ENCODE measurements around the gene GRM4. TPM values are rescaled to one million over a fixed set of nuclear protein-coding genes. Genes with fewer than 3 reads are reported as not detected.

GRM4 gene
- total and polyA plus RNA-seq, 2 donors from 2014 or later = not detected

DNA sequence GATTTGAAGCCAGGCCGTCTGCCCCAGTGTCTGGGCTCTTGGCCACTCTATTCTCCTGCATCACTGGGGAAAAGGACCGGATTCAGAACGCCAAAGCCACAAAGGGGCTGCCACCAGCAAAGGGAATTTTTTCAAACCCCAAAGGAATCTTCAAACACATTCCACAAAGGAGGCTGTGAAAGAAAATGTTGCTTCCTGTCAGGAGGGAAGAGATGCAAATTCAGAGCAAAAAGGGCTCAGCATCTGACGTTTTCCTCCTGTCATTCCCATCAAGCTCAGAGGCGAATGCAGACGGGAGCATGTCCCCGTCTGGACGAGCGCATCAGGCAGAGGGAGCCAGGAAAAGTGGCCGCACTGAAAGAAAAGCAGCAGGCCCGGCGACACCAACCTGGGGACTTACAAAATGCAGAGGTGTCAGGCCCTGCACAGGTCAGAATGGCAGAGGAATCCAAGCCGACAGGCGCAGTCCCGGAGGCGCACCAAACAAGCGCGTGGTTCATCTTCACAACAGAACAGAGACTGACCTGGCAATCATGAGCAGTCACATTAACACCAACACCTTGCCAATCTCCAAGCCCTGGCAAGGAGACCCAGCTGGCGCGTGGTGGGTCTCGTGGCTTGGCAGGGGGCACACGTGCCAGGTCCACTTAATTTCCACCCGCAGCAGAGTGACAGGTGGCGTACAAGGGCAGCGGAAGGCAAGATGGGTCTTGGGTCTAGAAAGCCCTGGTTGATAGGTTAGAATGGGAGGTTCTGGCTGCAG lies 62.8 kb downstream of the GRM4 start:
- DNase-seq (no peak), FAIRE-seq (no peak)

DNA sequence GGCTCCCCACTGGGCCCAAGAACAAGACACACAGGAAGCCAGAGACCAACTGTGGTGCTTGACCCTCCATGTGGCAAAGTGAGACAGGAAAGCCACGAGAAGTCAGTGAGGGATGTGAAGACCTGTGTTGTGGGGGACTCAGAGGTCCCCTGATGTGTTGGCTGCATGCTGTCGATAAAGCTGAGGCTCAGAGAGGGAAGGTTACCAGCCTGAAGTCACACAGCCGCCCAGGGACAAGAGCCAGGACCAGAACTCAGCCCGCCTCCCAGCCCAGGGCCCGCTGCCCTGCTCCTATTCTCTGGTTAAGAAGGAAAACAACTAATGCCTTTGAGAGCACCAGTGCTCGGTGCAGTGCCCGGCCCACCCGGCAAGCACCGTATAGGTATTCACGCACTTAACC lies 63.5 kb downstream of the GRM4 start:
- no peaks in the 10 kb centered on the region for H3K27me3 ChIP-seq (ENCODE audit: control insufficient read depth, insufficient read depth, low read length)
- H3K27ac ChIP-seq (ENCODE audit: low read depth in 2 of 2, low read length in 2 of 2) = no peak overlapping the region
- TF ChIP-seq, protein P1, sequence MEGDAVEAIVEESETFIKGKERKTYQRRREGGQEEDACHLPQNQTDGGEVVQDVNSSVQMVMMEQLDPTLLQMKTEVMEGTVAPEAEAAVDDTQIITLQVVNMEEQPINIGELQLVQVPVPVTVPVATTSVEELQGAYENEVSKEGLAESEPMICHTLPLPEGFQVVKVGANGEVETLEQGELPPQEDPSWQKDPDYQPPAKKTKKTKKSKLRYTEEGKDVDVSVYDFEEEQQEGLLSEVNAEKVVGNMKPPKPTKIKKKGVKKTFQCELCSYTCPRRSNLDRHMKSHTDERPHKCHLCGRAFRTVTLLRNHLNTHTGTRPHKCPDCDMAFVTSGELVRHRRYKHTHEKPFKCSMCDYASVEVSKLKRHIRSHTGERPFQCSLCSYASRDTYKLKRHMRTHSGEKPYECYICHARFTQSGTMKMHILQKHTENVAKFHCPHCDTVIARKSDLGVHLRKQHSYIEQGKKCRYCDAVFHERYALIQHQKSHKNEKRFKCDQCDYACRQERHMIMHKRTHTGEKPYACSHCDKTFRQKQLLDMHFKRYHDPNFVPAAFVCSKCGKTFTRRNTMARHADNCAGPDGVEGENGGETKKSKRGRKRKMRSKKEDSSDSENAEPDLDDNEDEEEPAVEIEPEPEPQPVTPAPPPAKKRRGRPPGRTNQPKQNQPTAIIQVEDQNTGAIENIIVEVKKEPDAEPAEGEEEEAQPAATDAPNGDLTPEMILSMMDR (IDR thresholded peaks at IDR 0.05; ENCODE audit: borderline replicate concordance, extremely low read depth, insufficient read depth) = no peak
- intact Hi-C loops (cut with DNase I) = no loop called here
- H3K4me1 ChIP-seq (ENCODE audit: control insufficient read depth in 2 of 3, insufficient read depth in 2 of 3, low read depth in 1 of 3, low read length in 3 of 3) = no peaks in the 10 kb centered on the region
- H3K9me3 ChIP-seq (ENCODE audit: control insufficient read depth in 2 of 3, insufficient read depth in 1 of 3, low read length in 3 of 3) = no peaks in the 10 kb centered on the region
- FAIRE-seq = no peak
- no peaks in the 10 kb centered on the region for H3K36me3 ChIP-seq (ENCODE audit: control insufficient read depth in 2 of 3, insufficient read depth in 3 of 3, low read length in 3 of 3)
- no peak overlapping the region for H3K4me3 ChIP-seq (ENCODE audit: low read length in 3 of 3)
- H3K9ac ChIP-seq (ENCODE audit: low read length in 3 of 3) = no peak overlapping the region
- no peak for DNase-seq

More for the DNA sequence above, 62.8 kb downstream of the GRM4 start:
- H3K27me3 ChIP-seq (ENCODE audit: control insufficient read depth, insufficient read depth, low read length) = no peaks in the 10 kb centered on the region
- TF ChIP-seq, protein P1 (IDR thresholded peaks at IDR 0.05; ENCODE audit: borderline replicate concordance, extremely low read depth, insufficient read depth) = no peak
- no peak overlapping the region for H3K9ac ChIP-seq (ENCODE audit: low read length in 3 of 3)
- no peaks in the 10 kb centered on the region for H3K36me3 ChIP-seq (ENCODE audit: control insufficient read depth in 2 of 3, insufficient read depth in 3 of 3, low read length in 3 of 3)
- H3K4me1 ChIP-seq (ENCODE audit: control insufficient read depth in 2 of 3, insufficient read depth in 2 of 3, low read depth in 1 of 3, low read length in 3 of 3) = no peaks in the 10 kb centered on the region
- intact Hi-C loops (cut with DNase I) = no loop called here
- H3K4me3 ChIP-seq (ENCODE audit: low read length in 3 of 3) = no peak overlapping the region
- H3K9me3 ChIP-seq (ENCODE audit: control insufficient read depth in 2 of 3, insufficient read depth in 1 of 3, low read length in 3 of 3) = no peaks in the 10 kb centered on the region
- no peak overlapping the region for H3K27ac ChIP-seq (ENCODE audit: low read depth in 2 of 2, low read length in 2 of 2)

DNA sequence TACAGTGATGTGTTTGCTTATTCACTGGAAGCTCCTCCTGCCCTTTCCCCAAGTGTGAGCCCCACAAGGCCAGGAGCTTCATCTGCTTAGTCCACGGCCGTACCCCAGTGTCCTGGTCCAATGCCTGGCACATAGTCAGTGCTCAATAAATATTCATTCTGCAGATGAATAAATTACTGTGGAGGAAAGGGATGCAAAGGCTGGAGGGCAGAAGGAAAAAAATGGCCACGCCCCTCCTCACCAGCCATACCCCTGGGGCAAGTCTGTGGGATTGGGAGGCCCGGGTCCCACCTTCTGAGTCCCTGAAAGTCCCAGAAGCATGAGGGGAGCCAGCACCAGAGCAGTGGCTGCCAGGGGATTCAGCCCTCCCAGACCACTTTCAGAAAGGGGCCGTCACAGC lies 65.5 kb downstream of the GRM4 start:
- FAIRE-seq (no peak), DNase-seq (no peak)
- no peak overlapping the region for H3K9ac ChIP-seq (ENCODE audit: low read length in 3 of 3)
- TF ChIP-seq, protein P1 (IDR thresholded peaks at IDR 0.05; ENCODE audit: borderline replicate concordance, extremely low read depth, insufficient read depth) = no peak
- no peaks in the 10 kb centered on the region for H3K36me3 ChIP-seq (ENCODE audit: control insufficient read depth in 2 of 3, insufficient read depth in 3 of 3, low read length in 3 of 3)
- H3K27me3 ChIP-seq (ENCODE audit: control insufficient read depth, insufficient read depth, low read length) = no peaks in the 10 kb centered on the region
- H3K4me3 ChIP-seq (ENCODE audit: low read length in 3 of 3) = no peak overlapping the region
- H3K27ac ChIP-seq (ENCODE audit: low read depth in 2 of 2, low read length in 2 of 2) = no peak overlapping the region
- intact Hi-C loops (cut with DNase I) = no loop called here
- H3K9me3 ChIP-seq (ENCODE audit: control insufficient read depth in 2 of 3, insufficient read depth in 1 of 3, low read length in 3 of 3) = no peaks in the 10 kb centered on the region
- no peaks in the 10 kb centered on the region for H3K4me1 ChIP-seq (ENCODE audit: control insufficient read depth in 2 of 3, insufficient read depth in 2 of 3, low read depth in 1 of 3, low read length in 3 of 3)
